ENCODE data around the gene PIK3R2. TPM values are rescaled to one million over a fixed set of nuclear protein-coding genes. Genes with fewer than 3 reads are reported as not detected.

PIK3R2 gene
- total and polyA plus RNA-seq, 2 experiments from 2014 or later: 8.5 to 66.6 TPM

DNA sequence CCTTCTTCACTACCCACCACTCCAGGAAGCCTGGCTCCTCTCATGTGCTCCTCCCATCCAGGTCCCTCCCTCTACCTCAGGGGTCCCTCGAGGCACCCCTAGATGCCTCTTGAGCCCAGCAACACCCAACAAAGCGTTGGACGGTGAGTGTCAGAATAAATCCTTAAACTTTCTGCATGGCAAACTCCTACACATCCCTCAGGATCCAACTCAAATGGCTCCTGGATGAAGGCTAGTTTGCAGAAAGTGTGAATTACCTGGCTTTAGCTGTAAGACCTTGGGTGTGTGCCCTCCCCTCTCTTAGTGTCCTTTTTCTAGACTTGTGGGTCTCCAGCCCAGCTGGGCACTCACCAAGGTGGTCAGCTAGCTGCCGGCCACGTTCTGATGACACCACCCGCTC lies 45.4 kb downstream of the PIK3R2 start:
- Histone ChIP-seq H4K20me1 (replicated peaks; ENCODE audit: insufficient read depth) (peaks cover 19% of the 10 kb centered on the region), H3K4me3 (no peak overlapping the region), H3K27ac (ENCODE audit: low read depth) (no peak overlapping the region), H2AFZ (no peak overlapping the region), H3K27me3 (ENCODE audit: insufficient read depth) (no peaks in the 10 kb centered on the region), H3K4me2 (no peak overlapping the region), H3K4me1 (ENCODE audit: insufficient read depth) (peaks cover 8% of the 10 kb centered on the region; the same call in 1 of the 2 replicates), H3K79me2 (replicated peaks; ENCODE audit: insufficient read depth) (peaks cover 12% of the 10 kb centered on the region), H3K36me3 (ENCODE audit: insufficient read depth) (peaks cover 11% of the 10 kb centered on the region; the same call in 1 of the 2 replicates), H3F3A (replicated peaks; ENCODE audit: low read depth) (peaks cover 27% of the 10 kb centered on the region; the same call in 1 of the 2 replicates), H3K9me2 (ENCODE audit: insufficient read depth) (no peaks in the 10 kb centered on the region)
- Mint-ChIP-seq H3K9me3 (no peaks in the 10 kb centered on the region), H3K27me3 (ENCODE audit: insufficient read depth, low read depth, poor library complexity) (peaks cover 16% of the 10 kb centered on the region), H3K4me3 (no peak overlapping the region; the same call in 2 of the 3 replicates), H3K27ac (no peak overlapping the region), H3K36me3 (ENCODE audit: low read depth) (peaks cover 45% of the 10 kb centered on the region), H3K4me1 (peaks cover 19% of the 10 kb centered on the region; the same call in 2 of the 3 replicates)
- no peak for DNase-seq (ENCODE audit: low spot score)
- TF ChIP-seq ZNF114 (CRISPR knock-in tag; IDR thresholded peaks at IDR 0.05) (no peak), JUNB (IDR thresholded peaks at IDR 0.05; ENCODE audit: unreplicated experiment) (no peak), ZNF331 (CRISPR knock-in tag; IDR thresholded peaks at IDR 0.05; ENCODE audit: low read depth) (no peak), EZH2phosphoT487 (IDR thresholded peaks at IDR 0.05; ENCODE audit: unreplicated experiment) (no peak), NANOG (IDR thresholded peaks at IDR 0.05; ENCODE audit: borderline replicate concordance) (no peak), CREB1 (CRISPR knock-in tag; IDR thresholded peaks at IDR 0.05; ENCODE audit: low read depth) (no peak), ETS1 (IDR thresholded peaks at IDR 0.05) (no peak), STAT1 (IDR thresholded peaks at IDR 0.05; ENCODE audit: unreplicated experiment) (no peak), ZNF462 (CRISPR knock-in tag; IDR thresholded peaks at IDR 0.05) (no peak), POLR2AphosphoS5 (IDR thresholded peaks at IDR 0.05; ENCODE audit: low read depth) (no peak), CTCF (conservative IDR thresholded peaks at IDR 0.05; ENCODE audit: low read depth in 2 of 2) (no peak), EZH2 (IDR thresholded peaks at IDR 0.05; ENCODE audit: low read depth, unreplicated experiment) (no peak), REST (IDR thresholded peaks at IDR 0.05; ENCODE audit: unreplicated experiment) (no peak)
- no peak for ATAC-seq

All from GM23338 (cell line).